Measurements from ENCODE around the gene FOXP2.
"Not testable (repeated sequence)": the region's sequence is repeated elsewhere in the genome, so short reads cannot be mapped to it uniquely, and the experiment has no call there.

DNA sequence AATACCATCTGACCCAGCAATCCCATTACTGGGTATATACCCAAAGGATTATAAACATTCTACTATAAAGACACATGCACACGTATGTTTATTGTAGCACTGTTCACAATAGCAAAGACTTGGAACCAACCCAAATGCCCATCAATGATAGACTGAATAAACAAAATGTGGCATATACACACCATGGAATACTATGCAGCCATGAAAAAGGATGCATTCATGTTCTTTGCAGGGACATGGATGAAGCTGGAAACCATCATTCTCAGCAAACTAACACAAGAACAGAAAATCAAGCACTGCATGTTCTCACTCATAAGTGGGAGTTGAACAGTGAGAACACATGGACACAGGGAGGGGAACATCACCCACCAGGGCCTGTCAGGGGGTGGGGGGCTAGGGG lies 96.2 kb downstream of the FOXP2 start:
- TF ChIP-seq, protein P1, sequence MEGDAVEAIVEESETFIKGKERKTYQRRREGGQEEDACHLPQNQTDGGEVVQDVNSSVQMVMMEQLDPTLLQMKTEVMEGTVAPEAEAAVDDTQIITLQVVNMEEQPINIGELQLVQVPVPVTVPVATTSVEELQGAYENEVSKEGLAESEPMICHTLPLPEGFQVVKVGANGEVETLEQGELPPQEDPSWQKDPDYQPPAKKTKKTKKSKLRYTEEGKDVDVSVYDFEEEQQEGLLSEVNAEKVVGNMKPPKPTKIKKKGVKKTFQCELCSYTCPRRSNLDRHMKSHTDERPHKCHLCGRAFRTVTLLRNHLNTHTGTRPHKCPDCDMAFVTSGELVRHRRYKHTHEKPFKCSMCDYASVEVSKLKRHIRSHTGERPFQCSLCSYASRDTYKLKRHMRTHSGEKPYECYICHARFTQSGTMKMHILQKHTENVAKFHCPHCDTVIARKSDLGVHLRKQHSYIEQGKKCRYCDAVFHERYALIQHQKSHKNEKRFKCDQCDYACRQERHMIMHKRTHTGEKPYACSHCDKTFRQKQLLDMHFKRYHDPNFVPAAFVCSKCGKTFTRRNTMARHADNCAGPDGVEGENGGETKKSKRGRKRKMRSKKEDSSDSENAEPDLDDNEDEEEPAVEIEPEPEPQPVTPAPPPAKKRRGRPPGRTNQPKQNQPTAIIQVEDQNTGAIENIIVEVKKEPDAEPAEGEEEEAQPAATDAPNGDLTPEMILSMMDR (IDR thresholded peaks at IDR 0.05; ENCODE audit: low read length), result not testable (repeated sequence)
- not testable (repeated sequence) for TF ChIP-seq EZH2 (IDR thresholded peaks at IDR 0.05; ENCODE audit: borderline replicate concordance, low read length)
